Stimulated activated CD4-positive, alpha-beta T cell treated with anti-CD3 and anti-CD28 coated beads, Interleukin-12 subunit alpha, Interleukin-12 subunit beta, amount 100 ng/mL, for 4 hours (primary cell): ENCODE measurements around the gene TRIM33.
"Not testable (repeated sequence)": the region's sequence is repeated elsewhere in the genome, so short reads cannot be mapped to it uniquely, and the experiment has no call there.

Experiments
- DNase-seq: peaks from one replicate; pipeline ENCODE4 v3.0.0-alpha.2; 2020

The TRIM33 gene

DNA sequence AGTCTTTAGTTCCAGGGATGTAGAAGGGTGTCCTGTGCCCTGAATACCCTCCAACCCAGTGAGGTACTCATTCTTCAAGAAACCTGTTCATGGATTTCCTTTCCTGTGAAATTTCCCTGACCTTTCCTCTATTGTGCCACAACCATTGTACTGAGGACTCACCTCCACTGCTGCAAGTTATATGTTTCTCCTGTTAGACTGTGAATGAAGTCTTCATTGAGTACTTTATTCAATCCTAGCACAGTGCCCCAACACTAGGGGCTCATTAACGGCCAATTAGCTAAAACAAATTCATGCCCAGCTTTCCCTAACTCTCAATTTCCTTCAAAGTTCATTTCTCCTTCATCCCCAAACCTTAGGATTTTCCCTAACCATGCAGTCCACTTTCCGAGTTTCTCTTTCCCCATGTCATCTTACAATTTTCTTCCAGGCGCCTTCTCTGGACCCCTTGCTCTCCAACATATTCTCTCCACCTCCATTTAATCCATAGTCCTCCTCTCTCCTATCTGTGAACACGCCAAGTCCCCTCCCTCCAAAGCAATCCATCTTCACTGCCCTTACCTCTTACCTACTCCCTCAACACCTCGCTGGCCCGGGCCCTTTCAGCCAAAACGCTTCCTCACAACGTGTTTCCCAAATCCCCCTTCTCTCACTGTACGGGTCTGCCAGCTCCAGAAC is 1.3 kb downstream of the TRIM33 start:
- no peak for DNase-seq

DNA sequence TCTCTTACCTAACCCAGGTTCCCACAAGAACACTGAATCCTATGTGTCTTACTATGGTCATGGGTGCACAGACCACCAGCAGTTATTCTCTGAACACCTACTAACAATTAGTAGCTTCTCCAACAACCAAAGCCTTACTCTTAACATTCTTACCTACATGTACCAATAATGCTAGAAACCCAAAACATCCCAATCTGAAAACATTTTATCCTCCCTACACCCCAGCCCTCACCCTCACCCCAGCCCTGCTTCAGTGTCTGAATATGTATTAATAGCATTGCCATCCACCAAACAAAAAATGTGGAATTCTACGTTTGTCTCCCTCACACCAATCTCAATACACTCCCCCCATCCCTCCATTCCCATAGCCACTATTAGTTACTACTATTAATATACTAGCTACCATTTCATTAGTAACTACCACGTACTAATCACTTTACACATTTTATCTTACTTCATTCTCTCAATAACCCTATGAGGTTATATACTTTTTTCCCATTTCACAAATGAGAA is 2.6 kb downstream of the TRIM33 start:
- DNase-seq = no peak

DNA sequence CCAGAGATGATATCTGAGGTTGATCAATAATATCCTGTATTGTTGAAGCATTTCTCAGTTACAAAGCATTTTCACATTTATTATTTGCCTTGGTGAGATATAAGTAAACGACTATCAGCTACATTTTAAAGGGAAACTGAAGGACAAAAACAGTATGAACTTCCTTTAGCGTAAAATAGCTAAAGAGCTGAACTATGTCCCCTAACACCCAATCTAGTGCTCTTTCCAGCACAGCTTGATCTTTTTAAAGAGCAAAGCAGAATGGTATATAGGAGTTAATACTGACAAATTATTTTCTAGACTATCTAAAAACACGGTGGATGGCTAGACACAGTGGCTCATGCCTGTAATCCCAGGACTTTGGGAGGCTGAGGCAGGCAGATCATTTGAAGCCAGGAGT is 3.5 kb downstream of the TRIM33 start:
- DNase-seq = no peak

DNA sequence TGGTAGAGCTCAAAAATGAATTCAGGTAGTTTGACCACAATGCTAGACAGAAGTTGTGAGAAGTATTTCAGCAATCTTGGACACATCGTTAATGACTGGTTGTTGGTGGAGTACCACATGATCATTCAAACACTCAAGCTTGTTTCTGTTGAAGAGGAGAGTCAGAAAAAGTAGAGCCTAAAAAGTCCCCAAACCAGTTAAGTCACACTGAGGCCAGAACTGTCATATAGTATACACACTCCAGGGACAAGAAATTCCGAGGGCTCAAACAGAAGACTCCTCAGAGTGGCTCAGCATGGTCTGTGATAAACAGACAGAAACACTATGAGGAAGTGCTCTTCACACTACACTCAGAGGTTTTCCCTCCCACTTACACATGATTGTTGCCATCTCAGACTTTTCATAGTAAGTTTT is 5.8 kb downstream of the TRIM33 start:
- no peak for DNase-seq

DNA sequence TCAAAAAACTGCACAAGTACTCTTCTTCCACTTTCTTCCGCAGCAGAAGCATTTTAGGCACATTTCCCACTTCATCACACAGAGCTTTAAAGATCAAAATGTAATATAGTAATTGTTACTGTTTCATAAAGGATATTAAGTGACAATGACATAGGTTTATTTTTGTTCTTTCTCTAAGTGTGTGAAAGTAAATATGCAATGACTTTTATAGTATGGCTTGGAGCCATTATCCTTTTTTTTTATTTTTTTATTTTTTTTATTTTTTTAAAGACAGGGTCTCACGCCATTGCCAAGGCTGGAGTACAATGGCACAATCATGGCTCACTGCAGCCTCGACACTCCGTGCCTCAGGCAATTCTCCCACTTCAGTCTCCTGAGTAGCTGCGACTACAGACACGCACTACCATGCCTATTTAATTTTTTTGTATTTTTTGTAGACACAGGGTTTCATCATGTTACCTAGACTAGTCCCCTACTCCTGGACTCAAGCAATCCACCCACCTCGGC is 7.0 kb downstream of the TRIM33 start:
- no peak for DNase-seq

DNA sequence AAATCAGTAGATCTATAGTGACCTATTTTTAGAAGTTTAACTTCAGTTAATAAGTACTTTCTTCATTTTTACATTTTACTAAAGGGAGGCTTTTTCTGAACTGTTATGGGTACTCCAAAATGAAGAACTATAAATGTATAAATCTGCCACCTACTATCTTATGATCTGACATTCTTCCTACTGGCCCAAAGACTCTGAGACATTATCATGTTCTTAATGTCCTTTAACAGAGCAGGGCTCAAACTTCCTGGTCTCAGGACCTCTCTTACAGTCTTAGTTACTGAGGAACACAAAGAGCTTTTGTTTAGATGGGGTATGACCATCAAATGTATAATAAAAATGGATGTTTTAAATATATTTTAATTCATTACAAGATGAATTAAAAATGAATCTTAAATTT is 8.9 kb downstream of the TRIM33 start:
- no peak for DNase-seq

DNA sequence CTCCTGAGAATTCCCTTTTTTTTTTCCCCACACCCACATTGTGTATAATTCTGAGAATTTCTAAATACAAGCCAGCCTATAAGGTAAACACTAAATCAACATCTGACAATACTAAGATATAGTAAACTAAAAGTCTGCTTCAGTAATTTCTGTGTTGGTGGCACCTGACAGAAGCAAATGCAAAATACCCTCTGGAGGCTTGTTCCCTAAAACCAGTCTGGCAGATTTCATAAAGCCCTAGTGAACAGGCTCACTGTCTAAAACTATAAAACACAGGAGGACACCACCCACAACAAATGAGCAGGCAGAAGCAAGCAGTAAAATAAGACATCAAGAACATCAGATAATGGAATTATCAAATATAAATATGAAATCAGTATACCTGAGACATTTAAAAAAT is 11.5 kb downstream of the TRIM33 start:
- DNase-seq = no peak

DNA sequence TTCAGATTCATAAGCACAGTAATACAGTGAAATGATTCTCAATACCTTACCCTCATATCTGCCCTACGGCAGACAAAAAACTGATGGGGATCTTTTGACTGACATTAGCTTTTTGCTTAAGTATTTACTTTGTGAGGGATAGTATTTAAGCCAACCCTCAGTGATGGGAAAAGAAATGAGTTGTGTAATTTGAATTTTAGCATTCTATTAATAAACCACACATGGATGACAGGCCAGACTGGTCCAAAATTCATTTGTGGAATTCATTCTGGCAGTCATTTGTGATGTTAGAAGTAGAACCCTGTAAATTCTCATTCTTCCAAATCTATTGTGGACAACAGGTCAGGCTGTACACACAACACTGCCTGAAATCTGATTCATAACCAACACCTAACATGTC is 14.9 kb downstream of the TRIM33 start:
- no peak for DNase-seq

DNA sequence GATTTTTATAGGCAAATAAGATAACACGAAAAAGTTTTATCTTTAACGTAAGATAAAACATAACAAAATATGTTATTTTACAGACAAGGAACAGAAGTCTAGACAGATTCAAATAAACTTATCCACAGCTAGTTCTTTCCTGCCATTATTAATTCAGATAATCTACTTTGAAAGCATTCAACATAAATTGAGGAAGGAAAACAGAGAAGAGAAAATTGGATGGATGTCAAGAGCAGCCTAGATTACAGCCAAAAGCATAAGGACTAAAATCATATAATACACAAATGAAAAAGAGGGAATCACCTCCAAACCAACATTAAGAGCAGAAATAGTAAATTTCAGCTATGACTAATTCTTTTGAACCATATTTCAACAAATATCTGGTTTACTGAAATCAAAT is 15.5 kb downstream of the TRIM33 start:
- DNase-seq = no peak

DNA sequence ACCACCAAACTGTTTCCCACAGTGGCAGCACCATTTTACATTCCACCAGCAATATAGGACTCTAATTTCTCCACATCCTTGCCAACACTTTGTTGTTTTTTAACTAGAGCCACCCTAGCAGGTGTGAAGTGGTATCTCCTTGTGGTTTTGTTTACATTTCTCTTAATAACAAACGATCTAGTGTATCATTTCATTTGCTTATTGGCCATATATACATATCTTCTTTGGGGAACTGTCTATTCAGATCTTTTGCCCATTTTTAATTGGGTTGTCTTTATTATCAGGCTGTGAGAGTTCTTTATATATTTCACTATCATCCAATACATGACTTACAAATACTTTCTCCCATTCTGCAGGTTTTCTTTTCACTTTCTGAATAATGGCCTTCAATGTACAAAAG is 18.0 kb downstream of the TRIM33 start:
- no peak for DNase-seq

DNA sequence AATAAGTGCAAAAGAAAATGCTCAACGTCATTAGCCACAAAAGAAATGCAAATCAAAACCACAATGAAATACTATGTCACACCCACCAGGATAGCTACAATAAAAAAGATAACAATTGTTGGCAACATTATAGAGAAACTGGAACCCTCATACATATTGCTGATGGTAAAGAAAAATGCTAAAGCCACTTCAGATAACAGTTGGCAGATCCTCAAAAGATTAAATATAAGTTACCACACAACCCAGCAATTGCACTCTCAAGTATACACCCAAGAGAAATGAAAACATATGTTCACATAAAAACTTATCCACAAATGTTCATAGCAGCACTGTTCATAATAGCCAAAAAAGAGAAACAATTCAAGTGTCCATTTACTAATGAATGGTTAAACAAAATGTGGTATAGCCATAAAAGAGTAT is 20.7 kb downstream of the TRIM33 start:
- DNase-seq = no peak

DNA sequence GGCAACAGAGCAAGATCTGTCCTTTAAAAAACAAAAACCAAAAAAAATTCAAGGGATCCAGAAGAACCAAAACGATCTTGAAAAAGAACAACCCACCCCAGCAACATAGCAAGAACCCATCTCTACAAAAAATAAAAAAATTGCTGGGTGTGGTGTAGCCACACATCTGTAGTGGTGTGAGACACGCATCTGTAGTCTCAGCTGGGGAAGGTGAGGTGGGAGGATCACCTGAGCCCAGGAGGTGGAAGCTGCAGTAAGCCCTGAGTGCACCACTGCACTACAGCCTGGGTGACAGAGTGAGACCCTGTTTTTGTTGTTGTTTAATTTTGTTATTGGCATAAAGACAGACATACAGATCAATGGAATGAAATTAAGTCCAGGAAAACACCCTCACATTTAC is 22.3 kb downstream of the TRIM33 start:
- DNase-seq = no peak

DNA sequence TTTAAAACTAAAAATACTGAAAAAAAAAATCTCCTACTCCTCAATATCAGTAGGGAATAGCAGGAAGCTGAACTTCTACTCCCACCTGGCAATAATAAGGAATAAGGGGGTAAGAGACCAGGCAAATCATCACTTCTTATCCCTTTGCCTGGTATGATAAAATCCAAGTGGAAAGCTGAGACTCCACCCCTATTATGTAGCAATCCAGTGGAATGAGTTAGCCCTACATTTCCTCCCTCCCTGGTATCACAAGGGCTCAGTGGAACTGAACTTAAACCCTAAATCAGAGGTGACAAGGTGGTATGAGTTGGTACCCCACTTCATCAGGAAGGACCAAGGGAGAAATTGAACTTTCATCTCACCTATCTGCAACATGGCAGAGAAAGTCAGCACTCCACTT is 25.7 kb downstream of the TRIM33 start:
- DNase-seq = no peak

DNA sequence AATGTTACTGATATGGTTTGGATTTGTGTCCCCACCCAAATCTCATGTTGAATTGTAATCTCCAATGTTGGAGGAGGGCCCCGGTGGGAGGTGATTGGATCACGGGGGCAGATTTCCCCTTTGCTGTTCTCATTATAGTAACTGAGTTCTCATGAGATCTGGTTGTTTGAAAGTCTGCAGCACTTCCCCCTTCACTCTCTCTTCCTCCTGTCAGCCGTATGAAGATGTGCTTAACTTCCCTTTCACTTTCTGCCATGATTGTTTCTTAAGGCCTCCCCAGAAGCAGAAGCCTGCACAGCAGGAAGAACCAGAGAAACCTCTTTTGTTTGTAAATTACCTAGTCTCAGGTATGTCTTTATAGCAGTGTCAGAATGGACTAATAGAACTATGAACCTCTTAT is 28.4 kb downstream of the TRIM33 start:
- no peak for DNase-seq

DNA sequence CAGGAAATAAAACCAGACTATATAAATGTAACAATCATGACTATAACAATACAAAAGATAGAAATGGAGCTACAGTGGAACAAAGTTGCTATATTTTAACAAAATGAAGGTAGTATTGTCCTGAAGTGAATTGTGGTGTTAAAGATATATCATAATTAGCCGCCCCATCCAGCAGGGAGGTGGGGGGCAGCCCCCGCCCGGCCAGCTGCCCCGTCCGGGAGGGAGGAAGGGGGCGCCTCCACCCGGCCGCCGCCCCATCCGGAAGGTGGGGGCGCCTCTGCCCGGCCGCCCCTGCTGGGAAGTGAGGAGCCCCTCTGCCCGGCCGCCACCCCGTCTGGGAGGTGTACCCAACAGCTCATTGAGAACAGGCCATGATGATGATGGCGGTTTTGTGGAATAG is 31.4 kb downstream of the TRIM33 start:
- DNase-seq = not testable (repeated sequence)

DNA sequence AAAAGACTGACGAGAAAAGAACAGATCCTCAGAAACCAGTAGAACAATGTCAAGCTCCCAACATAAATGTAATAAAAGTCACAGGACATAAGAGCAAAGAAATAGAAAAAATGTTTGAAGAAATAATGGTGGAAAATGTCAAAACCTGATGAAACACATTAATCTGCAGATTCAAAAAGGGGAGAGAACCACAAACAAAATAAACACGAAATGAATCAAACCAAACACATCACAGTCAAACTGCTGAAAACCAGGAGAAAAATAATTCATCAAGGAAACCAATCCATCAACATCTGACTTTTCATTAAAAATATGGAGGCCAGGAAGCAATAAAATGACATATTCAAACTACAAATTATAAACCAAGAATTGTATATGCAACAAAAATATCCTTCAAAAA is 31.9 kb downstream of the TRIM33 start:
- no peak for DNase-seq

DNA sequence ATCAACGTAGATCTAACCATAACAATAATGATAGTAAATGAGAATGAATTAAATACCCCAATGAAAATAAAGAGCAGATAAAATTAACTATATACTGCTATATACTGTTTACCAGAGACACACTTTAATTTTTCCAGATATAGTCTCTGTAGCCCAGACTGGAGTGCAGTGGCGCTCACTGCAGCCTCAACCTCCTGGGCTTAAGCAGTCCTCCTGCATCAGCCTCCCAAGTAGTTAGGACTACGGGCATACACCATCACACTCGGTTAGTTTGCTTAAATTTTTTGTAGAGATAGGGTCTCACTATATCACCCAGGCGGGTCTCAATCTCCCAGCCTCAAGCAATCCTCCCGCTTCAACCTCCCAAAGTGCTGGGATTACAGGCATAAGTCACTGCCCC is 37.2 kb downstream of the TRIM33 start:
- no peak for DNase-seq

DNA sequence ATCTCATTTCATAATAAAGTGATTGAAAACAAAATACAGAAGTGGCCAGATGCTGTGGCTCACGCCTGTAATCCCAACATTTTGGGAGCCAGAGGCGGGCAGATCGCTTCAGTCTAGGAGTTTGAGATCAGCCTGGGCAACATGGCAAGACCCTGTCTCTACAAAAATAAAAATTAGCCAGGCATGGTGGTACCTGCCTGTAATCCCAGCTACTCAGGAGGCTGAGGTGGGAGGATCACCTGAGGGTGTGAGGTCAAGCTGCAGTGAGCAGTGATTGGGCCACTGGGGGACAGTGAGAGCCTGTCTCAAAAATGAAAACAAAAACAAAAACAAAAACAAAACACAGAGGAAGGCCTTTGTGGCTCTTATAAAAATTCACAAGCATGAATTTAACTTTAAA is 38.6 kb downstream of the TRIM33 start:
- no peak for DNase-seq

DNA sequence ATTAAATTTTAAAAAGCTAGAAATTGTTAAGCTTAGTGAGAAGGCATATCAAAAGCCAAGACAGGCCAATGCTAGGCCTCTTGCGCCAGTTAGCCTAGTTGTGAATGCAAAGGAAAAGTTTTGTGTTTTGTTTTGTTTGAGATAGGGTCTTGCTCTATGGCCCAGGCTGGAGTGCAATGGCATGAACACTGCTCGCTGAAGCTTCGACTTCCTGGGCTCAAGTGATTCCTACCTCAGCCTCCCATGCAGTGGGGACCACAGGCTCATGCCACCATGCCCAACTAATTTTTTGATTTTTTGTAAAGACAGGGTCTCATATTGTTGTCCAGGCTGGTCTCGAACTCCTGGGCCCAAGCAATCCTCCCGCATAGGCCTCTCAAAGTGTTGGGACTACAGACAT is 40.3 kb downstream of the TRIM33 start:
- no peak for DNase-seq

DNA sequence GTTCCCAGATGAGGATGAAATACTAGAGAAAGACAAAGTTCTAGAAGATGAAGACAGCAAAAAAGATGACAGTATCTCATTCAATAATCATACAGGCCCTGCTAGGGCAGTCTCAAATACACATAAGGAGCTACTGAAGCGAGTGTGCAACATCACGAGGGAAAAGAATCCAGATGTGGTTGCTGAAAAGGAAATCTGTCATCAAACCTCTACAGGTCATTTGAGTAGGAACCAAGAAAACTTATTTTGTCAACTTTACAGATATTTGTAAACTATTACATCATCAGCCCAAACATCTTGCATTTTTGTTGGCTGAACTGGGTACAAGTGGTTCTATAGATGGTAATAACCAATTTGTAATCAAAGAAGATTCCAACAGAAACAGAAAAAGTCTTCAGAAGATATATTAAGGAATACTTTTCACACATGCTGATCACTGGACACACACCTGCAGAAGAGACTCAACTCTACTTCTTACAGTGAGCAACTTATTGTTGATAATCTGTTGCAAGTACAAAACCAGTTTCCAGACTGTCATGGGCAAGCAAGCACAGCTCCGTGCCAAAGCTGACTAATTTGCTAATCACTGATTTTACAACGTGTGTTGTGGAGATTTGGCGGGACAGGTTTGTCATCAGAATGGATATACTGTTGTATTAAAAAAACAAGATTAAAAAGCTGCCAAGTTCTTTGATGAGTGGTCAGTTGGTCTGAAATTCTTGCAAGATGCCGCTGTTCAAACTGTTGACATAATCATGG is 42.1 kb downstream of the TRIM33 start:
- DNase-seq = no peak

DNA sequence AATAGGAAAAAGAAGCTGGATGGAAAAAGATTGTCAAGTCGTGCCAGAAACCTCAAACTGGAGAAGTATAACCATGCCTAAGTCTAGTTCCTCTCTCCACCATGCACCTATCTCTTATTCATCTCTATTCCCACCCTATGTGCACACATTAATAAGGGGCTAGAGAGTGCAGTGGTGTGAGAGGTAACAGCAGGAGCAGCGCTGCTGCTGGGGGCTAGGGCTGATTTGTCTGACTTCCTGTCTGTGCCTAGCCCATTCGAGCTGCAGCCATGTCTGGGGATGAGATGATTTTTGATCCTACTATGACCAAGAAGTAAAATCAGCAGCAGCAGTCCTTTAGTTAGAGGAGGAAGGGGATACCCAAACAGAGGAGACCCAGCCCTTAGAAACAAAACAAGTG is 43.0 kb downstream of the TRIM33 start:
- no peak for DNase-seq

DNA sequence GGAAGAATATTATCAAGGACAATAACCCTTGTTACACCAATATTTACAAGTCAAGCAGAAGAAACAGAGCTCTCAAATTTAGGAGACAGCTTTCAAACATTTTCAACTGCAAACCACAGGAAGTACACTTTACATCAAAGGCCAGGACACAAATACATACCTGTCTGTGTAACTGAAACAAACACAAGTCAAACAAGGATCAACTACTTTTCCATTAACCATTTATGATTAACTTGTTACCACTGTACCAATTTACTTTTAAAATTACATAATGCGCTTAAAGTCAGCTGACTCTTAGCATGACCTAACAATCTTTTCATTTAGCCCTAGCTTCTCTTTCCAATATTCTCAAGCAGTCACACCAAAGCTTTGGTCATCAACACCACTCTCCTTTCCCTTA is 43.5 kb downstream of the TRIM33 start:
- DNase-seq = no peak

DNA sequence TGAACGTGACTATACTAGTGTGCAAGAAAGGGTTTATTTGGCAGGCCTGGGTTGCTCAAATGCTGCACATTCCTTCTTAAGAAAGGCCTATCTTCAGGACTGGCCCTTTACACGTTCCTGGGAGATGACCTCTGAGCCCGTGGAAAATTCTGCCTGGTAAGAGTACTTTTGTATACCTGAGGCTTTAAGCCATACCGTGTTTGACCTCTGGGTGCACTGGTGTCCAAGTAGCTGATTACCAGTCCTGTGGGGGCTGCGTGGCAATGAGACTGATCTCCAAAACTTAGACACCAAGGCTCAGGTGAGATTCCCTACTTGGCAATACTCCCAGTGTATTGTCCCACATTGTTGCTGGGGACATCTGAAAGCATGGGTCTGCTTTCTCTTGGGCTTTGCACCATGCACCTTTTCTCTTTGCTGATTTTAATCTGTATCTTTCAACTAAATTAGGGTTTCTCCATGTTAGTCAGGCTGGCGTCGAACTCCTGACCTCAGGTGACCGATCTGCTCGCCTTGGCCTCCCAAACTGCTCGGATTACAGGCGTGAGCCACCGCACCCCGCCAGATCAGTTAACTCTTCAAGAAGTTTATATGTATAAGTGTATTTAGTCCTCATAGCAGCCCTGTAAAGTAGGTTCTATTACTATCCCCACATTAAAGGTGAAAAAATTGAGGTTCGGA is 44.5 kb downstream of the TRIM33 start:
- no peak for DNase-seq

DNA sequence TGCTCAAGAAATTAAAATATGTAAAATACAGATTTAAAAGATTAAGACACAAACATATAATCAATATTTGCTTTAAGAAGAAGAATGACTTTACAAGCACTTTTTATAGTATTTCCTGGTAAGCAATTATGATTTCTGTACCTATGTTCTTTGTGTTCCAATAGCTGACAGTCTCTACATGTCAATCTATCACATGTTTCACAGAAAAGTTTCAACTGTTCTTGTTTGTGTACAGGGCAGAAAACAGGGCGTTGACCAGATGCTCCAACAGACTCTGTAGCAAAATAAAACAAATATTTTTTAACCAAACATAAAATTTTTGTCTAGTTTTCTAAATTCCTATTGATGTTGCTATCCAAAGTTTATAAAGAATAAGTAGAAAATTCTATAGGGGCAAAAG is 48.0 kb downstream of the TRIM33 start:
- no peak for DNase-seq
